Small intestine (tissue), 7 donors: Measurements from ENCODE around the gene FBXO24. TPM values are rescaled to one million over a fixed set of nuclear protein-coding genes. Genes with fewer than 3 reads are reported as not detected.

Experiments
- DNase-seq, 2 donors: peaks; one replicate each; pipeline versions ENCODE4 v3.0.0 to v3.0.0-alpha.2; 2013
- FAIRE-seq: peaks from 2 replicates; lab custom pipeline; 2012; peaks lifted over from hg19 to GRCh38; lab: Jason Lieb, UNC
- H3K27ac ChIP-seq, 3 donors: one replicate each; pipeline ENCODE4 v1.5.1; 2013; ENCODE audit warnings: low read length in 2 of 3, mild to moderate bottlenecking in 2 of 3, control low read depth in 1 of 3, inconsistent platforms in 1 of 3, low read depth in 1 of 3, moderate library complexity in 1 of 3
- H3K27me3 ChIP-seq, 3 donors: one replicate each; pipeline ENCODE4 v1.6.1; 2013; ENCODE audit warnings: low read length in 3 of 3, inconsistent platforms in 1 of 3; ENCODE audit not compliant: control insufficient read depth in 3 of 3, insufficient read depth in 3 of 3
- H3K36me3 ChIP-seq, 3 donors: one replicate each; pipeline ENCODE4 v1.6.1; 2013; ENCODE audit warnings: low read length in 3 of 3, inconsistent platforms in 1 of 3, low read depth in 1 of 3, mild to moderate bottlenecking in 1 of 3, moderate library complexity in 1 of 3; ENCODE audit not compliant: control insufficient read depth in 3 of 3, insufficient read depth in 2 of 3
- H3K4me1 ChIP-seq, 3 donors: one replicate each; pipeline ENCODE4 v1.6.1; 2013; ENCODE audit warnings: low read length in 2 of 3, inconsistent platforms in 1 of 3, low read depth in 1 of 3, mild to moderate bottlenecking in 1 of 3, moderate library complexity in 1 of 3; ENCODE audit not compliant: control insufficient read depth in 3 of 3, insufficient read depth in 2 of 3
- H3K4me3 ChIP-seq, 3 donors: one replicate each; pipeline ENCODE4 v1.5.1; 2013; ENCODE audit warnings: low read length in 3 of 3, control low read depth in 1 of 3, inconsistent platforms in 1 of 3, low read depth in 1 of 3, mild to moderate bottlenecking in 1 of 3, moderate library complexity in 1 of 3
- H3K9me3 ChIP-seq, 2 donors: one replicate each; pipeline ENCODE4 v1.6.1; 2013; ENCODE audit warnings: low read depth in 1 of 2, low read length in 1 of 2; ENCODE audit not compliant: control insufficient read depth in 2 of 2, insufficient read depth in 1 of 2
- WGBS, 3 donors: extraction: QIAGEN DNeasy Blood & Tissue Kit; methylation state at CpG; one replicate each; pipeline ENCODE4 v1.1.7; 2013; 5-methylcytosine and 5-hydroxymethylcytosine counted together
- polyA plus RNA-seq, 4 donors: library from polyadenylated mRNA; stranded (reverse) in 3 of 4; unstranded in 1 of 4; fragments of 200-250 nt in 3 of 4; fragments of 120-200 nt in 1 of 4; gene quantifications; one replicate each; pipeline versions ENCODE4 v1.2.1 to v1.2.3, GENCODE V29; 2013
- donor health status: healthy with polysubstance abuse.
- donor health status: control.
- donor health status: control.
- donor health status: Bipolar disorder and iron deficiency.
- donor health status: healthy.

The FBXO24 gene
- polyA plus RNA-seq, 4 donors, result 0.55 to 1.1 TPM; not detected in 2

DNA sequence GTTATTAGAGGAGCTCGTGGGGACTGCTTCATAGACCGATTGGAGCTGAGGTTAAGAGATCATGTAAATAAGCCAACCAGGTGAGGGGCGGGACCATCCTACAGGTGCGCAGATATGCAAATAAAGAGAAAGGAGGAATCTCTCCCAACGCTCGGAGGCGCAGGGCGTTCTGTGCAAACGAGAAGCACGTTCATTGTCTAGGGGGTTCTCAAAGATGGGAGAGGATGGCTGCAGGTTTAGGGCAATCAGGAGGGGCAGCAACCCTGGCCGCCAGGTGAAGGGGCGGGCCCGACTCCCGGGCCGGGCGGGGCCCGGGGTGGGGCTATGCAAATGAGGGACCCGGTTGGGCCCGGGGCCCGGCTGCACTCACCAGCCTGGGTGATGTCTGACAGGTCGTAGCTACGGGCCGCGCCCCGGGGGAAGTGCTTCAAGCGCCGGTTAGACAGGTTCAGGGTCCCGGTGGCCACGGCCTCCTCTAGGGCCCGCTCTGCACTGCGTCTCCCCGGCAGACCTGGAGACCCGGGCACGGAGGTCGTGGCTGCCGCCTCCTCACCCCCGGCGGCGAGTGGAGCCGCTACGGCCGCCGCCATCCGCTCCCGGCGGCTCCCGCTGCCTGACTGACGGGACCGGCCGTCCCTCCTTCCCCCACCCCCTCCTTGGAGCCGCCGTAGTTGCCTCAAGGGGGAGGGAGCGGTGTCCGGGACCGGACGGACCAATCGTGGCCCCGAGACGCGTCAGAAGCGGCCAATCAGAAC, 440 bp upstream of the FBXO24 start, which contains the start of gene LRCH4:
LRCH4 (minus strand) TSS at position 619 of the 755 bp plus-strand sequence; CDS start at position 590, 29 bp downstream.
- 0% methylated on average over 52 to 61 of the region's 61 CpGs for WGBS, 3 donors
- Histone ChIP-seq H3K27me3 (peaks cover 0 to 13% (median 0%) of the 10 kb centered on the region in 3 donors), H3K4me3 (peak within 1 kb of the TSS; percentile 79 to 88 (median 83)), H3K4me1 (peaks cover 0 to 39% (median 0%) of the 10 kb centered on the region in 3 donors), H3K36me3 (peaks cover 7 to 34% (median 10%) of the 10 kb centered on the region in 3 donors), H3K27ac (peak within 1 kb of the TSS; percentile 97 to 98 (median 97)), H3K9me3 (no peaks in the 10 kb centered on the region)
- FAIRE-seq (no peak), DNase-seq (peak; percentile 80 to 89)

DNA sequence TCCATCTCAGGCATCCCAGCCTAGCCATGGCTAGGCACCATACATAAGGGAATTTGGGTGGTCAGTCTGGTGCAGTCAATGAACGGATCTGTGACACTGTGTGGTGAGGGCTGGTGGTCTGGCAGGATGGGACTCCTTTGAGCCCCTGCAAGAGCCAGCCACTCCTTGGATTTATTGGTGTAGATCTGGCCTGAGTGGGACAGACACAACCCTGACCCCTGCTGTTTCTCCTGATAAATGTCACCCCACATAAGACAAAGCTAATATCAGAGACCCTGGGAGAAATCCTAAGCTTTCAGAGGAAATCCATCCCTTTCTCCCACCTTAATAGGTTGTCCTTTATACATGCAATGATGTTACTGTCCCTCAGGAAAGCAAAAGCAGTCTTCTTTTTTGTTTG, 2.3 kb downstream of the FBXO24 start:
- DNase-seq, result peak in 1 of 2 donors; percentile 37
- Histone ChIP-seq H3K9me3 (no peaks in the 10 kb centered on the region), H3K4me3 (no peak overlapping the region), H3K27ac (no peak overlapping the region), H3K36me3 (peaks cover 0 to 9% (median 0%) of the 10 kb centered on the region in 3 donors), H3K4me1 (peaks cover 0 to 26% (median 0%) of the 10 kb centered on the region in 3 donors), H3K27me3 (peaks cover 0 to 13% (median 0%) of the 10 kb centered on the region in 3 donors)
- 70 to 79% (median 75%) methylated on average over 1 of the region's 1 CpG for WGBS, 3 donors
- no peak for FAIRE-seq

DNA sequence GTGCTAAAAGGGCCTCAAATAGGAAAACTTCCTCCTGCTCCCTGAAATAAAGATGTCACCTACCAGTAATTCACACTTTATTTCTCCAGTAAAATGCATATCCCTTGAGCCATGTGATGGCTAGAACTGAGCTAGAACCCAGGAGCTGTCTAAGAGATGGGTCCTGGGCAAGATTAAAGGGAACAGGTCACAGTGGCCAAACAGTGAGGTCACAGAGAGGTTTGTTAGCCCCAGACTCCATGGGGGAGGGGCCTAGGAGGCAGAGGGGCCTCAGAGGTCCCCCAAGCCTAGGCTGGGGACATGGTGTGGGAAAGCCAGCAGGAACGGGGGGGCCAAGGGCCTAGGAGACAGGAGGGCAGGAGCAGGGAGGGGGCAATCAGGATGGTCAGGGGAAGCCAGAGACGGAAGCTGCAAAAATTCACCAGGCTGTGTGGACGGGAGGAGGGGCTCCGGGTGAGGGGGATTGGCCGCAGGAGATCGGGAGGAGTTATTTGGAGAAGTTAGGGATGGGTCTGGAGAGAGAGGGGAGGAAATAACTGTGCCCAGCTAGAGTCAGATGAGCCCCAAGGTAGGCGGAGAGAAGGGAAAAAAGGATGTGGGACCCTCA, 3.3 kb downstream of the FBXO24 start:
- DNase-seq (no peak), FAIRE-seq (no peak)
- Histone ChIP-seq H3K27ac (peak overlapping the region in 1 of 3 donors; percentile 53), H3K4me3 (peak overlapping the region in 1 of 3 donors; percentile 26), H3K4me1 (peaks cover 0 to 17% (median 0%) of the 10 kb centered on the region in 3 donors), H3K9me3 (no peaks in the 10 kb centered on the region), H3K27me3 (peaks cover 0 to 13% (median 0%) of the 10 kb centered on the region in 3 donors), H3K36me3 (peaks cover 0 to 2% (median 0%) of the 10 kb centered on the region in 3 donors)
- WGBS, 3 donors, result 54 to 59% (median 58%) methylated on average over 7 of the region's 7 CpGs

- peak overlapping the region in 1 of 3 donors; percentile 53 for H3K27ac ChIP-seq
- H3K36me3 ChIP-seq, result peaks cover 0 to 4% (median 0%) of the 10 kb centered on the region in 3 donors
- peaks cover 0 to 13% (median 0%) of the 10 kb centered on the region in 3 donors for H3K27me3 ChIP-seq
- FAIRE-seq (no peak), DNase-seq (peak in 1 of 2 donors; percentile 15)
- WGBS, 3 donors, result 40 to 56% (median 51%) methylated on average over 18 to 20 of the region's 20 CpGs
- peak overlapping the region in 1 of 3 donors; percentile 26 for H3K4me3 ChIP-seq
- no peaks in the 10 kb centered on the region for H3K9me3 ChIP-seq
- peaks cover 0 to 10% (median 0%) of the 10 kb centered on the region in 3 donors for H3K4me1 ChIP-seq
Observed at GRCh38 chr7:100590077-100590737, 4.1 kb downstream of the FBXO24 start.

GRCh38 chr7:100591596-100591995, 5.5 kb downstream of the FBXO24 start:
- Histone ChIP-seq H3K27me3 (peaks cover 0 to 13% (median 0%) of the 10 kb centered on the region in 3 donors), H3K9me3 (no peaks in the 10 kb centered on the region), H3K4me3 (no peak overlapping the region), H3K36me3 (peaks cover 0 to 4% (median 0%) of the 10 kb centered on the region in 3 donors), H3K27ac (no peak overlapping the region), H3K4me1 (peaks cover 0 to 10% (median 0%) of the 10 kb centered on the region in 3 donors)
- WGBS, 3 donors, result 91 to 94% (median 91%) methylated on average over 17 of the region's 17 CpGs
- no peak for FAIRE-seq
- DNase-seq, result no peak

DNA sequence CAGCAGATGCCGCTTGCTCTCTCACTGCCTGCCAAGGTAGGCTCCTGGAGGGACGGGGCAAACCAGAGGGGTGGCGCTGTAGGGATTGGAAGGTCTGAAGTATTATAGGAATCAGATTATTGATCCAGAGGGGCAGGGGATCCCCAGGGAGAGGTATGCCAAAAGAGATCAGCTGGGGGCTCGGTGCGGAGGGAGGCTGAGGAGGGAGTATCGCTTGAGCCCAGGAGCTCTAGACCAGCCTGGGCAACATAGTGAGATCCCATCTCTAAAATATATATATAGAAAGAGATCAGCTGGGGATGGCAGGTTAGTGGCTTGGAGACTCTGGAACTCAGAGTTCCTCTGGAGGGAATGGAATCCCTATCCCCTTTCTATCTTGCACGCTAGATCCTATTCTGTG, 9.1 kb downstream of the FBXO24 start:
- FAIRE-seq, result no peak

DNA sequence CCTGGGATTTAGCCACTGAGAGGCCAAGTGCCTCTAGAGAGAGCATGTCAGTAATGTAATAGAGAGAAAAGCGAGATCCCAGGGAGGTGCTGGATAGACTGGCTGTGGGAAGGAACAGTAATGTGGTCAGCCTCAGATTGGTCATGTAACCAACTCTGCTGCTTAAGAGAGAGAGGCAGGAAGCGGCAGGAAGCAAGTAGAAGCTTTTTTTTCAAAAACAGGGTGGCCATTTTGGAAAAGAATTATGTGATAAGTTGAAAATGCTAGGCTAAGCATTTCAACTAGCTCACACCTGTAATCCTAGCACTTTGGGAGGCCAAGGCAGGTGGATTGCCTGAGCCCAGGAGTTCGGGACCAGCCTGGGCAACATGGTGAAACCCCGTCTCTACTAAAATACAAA, 12.3 kb downstream of the FBXO24 start:
- peaks cover 0 to 2% (median 0%) of the 10 kb centered on the region in 3 donors for H3K36me3 ChIP-seq
- H3K27ac ChIP-seq, result no peak overlapping the region
- DNase-seq (no peak), FAIRE-seq (no peak)
- no peaks in the 10 kb centered on the region for H3K9me3 ChIP-seq
- no peak overlapping the region for H3K4me3 ChIP-seq
- WGBS, 3 donors, result 87 to 95% (median 90%) methylated on average over 4 of the region's 4 CpGs
- H3K27me3 ChIP-seq, result peaks cover 0 to 11% (median 0%) of the 10 kb centered on the region in 3 donors
- peaks cover 0 to 7% (median 6%) of the 10 kb centered on the region in 3 donors for H3K4me1 ChIP-seq

More for the DNA sequence above, 9.1 kb downstream of the FBXO24 start:
- no peaks in the 10 kb centered on the region for H3K9me3 ChIP-seq
- no peak overlapping the region for H3K27ac ChIP-seq
- no peak overlapping the region for H3K4me3 ChIP-seq
- 92 to 96% (median 94%) methylated on average over 7 of the region's 7 CpGs for WGBS, 3 donors
- peaks cover 0 to 4% (median 0%) of the 10 kb centered on the region in 3 donors for H3K36me3 ChIP-seq
- H3K4me1 ChIP-seq, result peaks cover 0 to 10% (median 0%) of the 10 kb centered on the region in 3 donors
- DNase-seq, result no peak
- peaks cover 0 to 2% (median 0%) of the 10 kb centered on the region in 3 donors for H3K27me3 ChIP-seq
